ENCODE data around the gene SLC38A5.

SLC38A5 gene

GRCh38 chrX:48491809-48492208 lies 21.7 kb upstream of the SLC38A5 start:
- no peak for DNase-seq (ENCODE audit: low read depth, low spot score)

- no peak for DNase-seq (ENCODE audit: low read depth, low spot score)
These were observed 20.6 kb upstream of the SLC38A5 start for GRCh38 chrX:48490661-48491060.

- no peak for DNase-seq (ENCODE audit: low read depth, low spot score)
These were observed 19.8 kb upstream of the SLC38A5 start for GRCh38 chrX:48489892-48490291.

- DNase-seq (ENCODE audit: low read depth, low spot score) = no peak
These were observed 19.2 kb upstream of the SLC38A5 start for GRCh38 chrX:48489296-48489695.

DNA sequence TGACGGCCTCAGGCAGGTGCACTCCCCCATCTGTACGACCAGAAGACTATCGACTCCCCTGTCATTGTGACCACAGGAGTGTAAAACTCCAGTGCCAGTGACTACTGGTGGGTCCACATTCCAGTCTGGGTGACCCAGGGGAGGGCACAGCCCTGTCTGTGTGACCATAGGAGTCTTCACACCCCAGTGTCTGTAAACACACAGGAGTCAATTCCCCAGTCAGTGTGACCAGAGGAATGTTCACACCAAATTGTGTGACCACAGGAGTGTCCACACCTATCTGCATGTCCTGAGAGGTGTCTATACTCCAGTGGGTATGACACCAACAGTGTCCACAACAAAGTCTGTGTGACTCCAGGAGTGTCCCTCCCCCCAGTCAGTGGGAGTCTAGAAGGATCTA lies 18.0 kb upstream of the SLC38A5 start:
- DNase-seq (ENCODE audit: low read depth, low spot score) = no peak

GRCh38 chrX:48487362-48487798 lies 17.3 kb upstream of the SLC38A5 start:
- DNase-seq (ENCODE audit: low read depth, low spot score) = peak; percentile 53

- DNase-seq (ENCODE audit: low read depth, low spot score) = no peak
These were observed 12.5 kb upstream of the SLC38A5 start for GRCh38 chrX:48482526-48482925.

- DNase-seq (ENCODE audit: low read depth, low spot score) = no peak
These were observed 10.5 kb upstream of the SLC38A5 start for GRCh38 chrX:48480583-48480982.

- no peak for DNase-seq (ENCODE audit: low read depth, low spot score)
These were observed 10.1 kb upstream of the SLC38A5 start for GRCh38 chrX:48480142-48480541.

DNA sequence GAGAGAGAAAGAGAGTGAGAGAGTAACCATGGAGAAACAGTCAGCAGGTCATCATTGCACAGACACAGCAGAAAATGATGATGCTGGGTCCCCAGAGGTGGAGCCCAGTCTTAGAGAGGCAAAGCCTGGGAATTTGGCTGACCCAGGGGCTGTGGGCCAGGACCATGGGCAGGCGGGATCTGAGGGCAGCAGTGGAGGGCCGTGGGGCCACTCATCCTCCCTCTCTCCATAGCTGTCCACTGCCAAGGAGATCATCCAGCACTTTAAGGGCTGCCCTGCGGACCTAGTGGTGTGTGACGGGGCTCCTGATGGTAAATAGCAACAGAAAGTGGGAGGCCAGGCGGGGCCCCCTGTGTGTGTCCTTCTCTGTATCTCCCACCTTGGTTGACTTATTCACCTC lies 8.7 kb upstream of the SLC38A5 start:
- DNase-seq (ENCODE audit: low read depth, low spot score) = no peak

DNA sequence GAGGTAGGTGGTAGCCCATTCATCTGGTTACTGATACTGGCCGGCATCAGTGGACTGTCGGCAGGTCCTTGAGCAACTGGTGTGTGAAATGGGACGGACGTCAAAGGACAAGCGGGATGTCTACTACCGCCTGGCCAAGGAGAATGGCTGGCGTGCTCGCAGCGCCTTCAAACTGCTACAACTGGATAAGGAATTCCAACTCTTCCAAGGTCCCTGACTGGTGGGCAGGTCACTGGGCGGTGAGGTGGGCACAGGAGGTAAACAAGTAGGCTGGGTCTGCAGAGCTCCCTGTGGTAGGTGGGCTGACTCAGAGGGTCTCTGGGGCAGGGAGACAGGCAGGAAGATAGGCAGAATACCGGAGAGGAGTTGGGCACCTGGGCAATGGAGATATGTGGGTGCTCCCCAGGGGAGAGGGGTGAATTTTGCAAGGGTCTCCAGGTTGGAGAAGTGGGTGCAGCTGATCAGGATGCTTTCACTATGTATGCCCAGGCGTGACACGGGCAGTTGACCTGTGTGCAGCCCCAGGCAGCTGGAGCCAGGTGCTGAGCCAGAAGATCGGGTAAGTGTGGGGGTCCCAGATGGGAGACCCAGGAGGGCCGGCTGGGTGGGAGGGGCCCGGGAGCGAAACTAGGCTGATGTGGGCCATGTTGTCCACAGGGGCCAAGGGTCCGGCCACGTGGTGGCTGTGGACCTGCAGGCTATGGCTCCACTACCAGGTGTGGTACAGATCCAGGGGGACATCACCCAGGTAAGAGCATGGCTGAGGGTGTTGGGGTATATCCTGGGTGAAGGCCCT lies 8.1 kb upstream of the SLC38A5 start:
- DNase-seq (ENCODE audit: low read depth, low spot score) = no peak

DNA sequence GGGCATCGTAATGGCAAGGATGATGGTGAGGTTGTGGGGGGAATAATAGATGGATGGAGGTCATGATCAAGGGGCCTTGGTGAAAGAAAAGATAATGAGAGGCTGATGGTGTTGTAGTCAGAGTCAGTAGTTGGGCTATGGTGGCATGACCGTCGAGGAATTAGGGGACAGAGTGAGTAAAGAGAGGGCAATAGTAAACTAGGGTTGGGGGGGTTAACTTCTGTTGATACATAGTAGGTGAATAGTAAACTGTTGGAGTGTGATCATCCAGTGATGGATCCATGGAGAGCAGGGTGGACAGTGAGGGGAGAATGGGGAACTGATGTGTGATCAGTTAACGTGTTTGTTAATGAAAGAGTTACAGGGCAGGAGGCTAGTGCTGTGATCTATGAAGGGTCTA lies 6.9 kb upstream of the SLC38A5 start:
- no peak for DNase-seq (ENCODE audit: low read depth, low spot score)

DNA sequence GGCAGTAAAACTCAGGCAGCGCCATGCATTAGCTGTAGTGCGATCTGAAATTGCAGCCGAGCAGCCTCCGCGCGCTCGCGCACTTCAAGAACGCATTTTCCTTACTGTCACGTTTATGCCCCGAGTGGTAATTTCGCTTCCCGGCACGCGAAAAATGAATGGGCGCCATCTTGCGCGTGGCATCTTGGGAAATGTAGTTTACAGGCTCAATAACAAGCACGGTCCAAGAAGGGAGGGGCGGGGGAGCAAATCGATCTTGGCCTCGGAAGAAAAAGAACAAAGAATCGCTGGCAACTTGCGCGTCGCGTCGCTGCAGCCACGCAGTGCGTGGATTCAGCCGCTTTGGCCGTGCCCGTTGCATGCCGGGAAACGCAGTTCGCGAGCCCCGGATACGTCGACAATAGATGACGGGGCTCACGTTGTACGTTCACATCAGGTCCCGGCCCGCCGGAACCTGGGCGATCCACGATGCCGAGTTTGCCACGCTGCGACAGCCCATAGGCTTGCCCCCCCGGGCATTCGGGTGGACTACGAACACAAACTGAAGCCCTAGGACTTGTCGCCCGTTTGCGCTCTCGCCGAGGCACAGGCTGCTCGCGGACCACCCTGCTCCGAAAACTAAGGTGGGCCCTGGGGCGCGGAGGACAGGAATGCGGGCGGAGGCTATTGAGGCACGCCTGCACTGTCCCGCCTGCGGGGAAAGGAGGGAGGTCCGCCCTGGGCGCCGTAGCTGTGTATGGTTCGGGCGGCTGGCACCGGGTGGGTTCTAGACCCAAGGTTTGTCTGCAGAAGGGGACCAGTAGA lies 5.9 kb upstream of the SLC38A5 start, which contains the start of gene FTSJ1:
FTSJ1 (plus strand) TSS at position 426 of the 804 bp plus-strand sequence. CDS start 1,849 bp downstream, outside the sequence.
- peak; percentile 90 for DNase-seq (ENCODE audit: low read depth, low spot score)

DNA sequence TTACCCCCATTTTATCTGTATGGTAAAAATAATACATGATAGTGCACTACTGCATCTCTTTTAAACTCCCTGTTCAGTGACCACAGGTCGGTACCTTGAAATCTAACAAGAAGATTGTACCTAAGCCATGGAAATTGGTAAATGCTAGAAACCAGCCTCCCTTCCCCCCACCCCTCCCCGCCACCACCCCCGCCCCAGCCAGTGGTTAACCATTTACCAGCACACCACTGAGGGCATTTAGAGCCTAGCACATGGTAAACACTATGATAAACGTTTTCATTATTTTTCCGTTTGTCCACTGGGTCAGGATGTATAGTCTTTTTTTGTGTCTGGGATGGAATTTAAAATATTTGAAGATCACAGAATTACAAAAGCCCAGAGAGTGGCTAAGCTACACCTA lies 5.2 kb upstream of the SLC38A5 start:
- no peak for DNase-seq (ENCODE audit: low read depth, low spot score)

DNA sequence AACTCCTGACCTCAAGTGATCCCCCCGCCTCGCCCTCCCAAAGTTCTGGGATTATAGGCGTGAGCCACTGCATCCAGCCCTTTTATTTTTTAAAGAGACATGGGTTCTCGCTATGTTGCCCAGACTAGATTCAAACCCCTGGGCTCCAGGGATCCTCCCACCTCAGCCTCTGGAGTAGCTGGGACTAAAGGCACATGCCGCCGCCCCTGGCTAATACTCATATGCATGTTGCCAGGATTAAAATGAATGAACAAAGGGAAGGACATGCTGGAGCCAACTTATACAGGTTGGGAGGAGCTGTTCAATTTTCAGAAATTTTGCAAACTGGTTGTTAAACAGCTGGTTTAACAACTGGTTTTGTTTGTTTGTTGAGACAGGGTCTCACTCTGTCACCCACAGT lies 4.5 kb upstream of the SLC38A5 start:
- no peak for DNase-seq (ENCODE audit: low read depth, low spot score)

DNA sequence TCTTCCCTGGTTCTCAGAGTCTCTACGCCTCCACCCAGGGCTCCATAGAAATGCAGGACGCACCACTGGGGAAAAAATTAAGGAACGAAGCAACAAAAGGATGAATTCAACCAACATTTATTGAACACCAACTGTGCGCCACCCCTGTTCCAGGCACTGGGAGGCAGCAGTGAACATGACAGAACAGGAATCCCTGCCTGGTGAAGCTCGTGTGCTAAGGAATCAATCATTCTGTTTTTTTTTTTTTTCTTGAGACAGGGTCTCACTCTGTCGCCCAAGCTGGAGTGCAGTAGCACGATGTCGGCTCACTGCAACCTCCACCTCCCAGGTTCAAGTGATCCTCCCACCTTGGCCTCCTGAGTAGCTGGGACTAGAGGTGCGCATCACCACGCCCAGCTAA lies 4.1 kb upstream of the SLC38A5 start:
- DNase-seq (ENCODE audit: low read depth, low spot score) = peak; percentile 54

DNA sequence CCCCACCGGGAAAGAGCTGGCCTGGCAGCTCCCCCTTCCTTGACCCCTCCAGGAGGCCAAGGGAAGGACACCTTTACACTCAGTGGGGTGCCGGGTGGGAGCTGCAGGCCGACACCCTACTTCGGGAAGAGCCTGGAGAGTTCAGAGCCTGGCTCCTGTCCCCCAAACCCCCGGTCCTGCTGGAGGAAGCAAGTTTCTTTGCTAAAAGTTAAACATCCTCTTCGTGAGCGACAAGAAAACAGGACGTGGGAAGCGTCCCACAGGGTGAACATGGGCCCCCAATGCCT lies 3.6 kb upstream of the SLC38A5 start:
- no peak for DNase-seq (ENCODE audit: low read depth, low spot score)

DNA sequence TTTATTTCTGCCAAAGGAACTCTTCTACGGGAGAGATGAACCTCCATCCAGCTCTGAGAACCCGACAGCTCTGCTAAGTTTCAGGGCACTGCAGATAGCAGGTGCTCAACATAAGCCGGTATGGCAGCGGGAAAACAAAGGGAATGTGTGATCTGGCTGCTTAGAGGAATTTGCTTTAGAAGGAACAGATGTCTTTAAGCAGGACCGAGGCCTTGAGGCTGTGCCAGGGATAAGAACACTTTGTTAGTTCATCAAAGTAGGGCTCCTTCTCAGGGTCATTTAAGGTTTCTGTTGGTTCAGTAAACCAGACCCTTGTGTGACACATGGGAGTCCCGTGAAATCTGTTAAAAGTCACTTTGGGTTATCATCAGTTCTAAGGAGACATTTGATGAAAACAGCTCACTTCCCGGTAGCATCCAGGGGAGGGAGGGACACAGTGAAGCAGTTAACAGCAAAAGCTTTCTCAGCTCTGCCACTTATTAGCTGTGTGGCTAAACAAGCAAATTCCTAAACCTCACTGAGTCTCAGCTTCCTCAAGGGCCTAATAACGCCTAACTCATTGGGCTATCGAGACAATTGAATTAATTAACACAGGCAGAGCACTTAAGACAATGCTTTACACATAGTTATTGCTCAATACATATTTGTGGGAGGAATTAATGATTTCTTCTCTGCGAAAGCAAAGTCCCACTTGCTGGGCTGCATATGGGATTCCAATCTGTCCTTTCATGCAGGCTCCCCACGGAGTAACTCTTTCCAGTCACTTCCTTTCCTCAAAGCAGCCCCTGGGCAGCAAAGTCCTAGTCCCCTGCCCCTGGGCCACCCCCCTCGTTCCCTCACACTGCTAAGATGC lies 3.0 kb upstream of the SLC38A5 start:
- peak; percentile 59 for DNase-seq (ENCODE audit: low read depth, low spot score)

- no peak for DNase-seq (ENCODE audit: low read depth, low spot score)
These were observed 2.2 kb upstream of the SLC38A5 start for GRCh38 chrX:48472225-48472624.

DNA sequence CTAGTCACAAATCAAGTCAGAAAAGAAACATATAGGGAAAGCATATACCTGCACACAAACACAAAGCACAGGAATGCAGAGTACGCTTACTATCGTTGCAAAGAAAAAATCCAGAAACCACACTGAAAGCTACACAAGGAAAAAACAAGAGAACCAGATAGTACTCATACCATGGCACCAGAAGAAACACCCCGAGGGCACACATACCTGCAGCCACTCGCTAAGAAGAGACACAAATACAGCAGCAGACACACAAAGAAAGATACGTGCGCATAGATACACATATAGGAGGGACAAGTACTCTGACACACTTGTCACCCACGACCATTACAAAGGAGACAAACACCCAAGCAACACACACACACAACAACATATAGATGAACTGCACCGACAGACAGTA lies 1.4 kb upstream of the SLC38A5 start:
- peak; percentile 75 for DNase-seq (ENCODE audit: low read depth, low spot score)

GRCh38 chrX:48470833-48471118 lies 716 bp upstream of the SLC38A5 start:
- DNase-seq (ENCODE audit: low read depth, low spot score) = no peak
